Measurements from ENCODE around the gene FEM1C.

DNA sequence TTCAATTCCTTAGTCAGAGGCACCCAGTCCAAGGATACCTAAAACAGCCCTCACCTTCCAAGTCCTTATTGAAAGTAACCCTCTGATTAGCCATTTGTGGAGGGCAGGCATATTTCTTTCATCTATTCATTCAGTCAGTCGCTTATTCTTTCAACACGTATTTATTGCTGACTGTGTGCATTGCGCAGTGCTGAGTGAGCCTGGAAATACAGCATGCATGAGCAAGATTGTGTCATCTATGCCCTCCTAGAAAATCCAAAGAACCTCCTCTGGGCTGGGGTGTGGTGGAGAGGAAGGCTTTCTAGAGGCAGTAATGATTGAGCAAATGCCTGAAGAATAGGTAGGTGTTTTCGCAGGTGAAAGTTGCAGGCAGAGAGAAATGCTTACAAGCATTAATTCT is 8.5 kb upstream of the FEM1C start:
- TF ChIP-seq, protein P1, sequence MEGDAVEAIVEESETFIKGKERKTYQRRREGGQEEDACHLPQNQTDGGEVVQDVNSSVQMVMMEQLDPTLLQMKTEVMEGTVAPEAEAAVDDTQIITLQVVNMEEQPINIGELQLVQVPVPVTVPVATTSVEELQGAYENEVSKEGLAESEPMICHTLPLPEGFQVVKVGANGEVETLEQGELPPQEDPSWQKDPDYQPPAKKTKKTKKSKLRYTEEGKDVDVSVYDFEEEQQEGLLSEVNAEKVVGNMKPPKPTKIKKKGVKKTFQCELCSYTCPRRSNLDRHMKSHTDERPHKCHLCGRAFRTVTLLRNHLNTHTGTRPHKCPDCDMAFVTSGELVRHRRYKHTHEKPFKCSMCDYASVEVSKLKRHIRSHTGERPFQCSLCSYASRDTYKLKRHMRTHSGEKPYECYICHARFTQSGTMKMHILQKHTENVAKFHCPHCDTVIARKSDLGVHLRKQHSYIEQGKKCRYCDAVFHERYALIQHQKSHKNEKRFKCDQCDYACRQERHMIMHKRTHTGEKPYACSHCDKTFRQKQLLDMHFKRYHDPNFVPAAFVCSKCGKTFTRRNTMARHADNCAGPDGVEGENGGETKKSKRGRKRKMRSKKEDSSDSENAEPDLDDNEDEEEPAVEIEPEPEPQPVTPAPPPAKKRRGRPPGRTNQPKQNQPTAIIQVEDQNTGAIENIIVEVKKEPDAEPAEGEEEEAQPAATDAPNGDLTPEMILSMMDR (IDR thresholded peaks at IDR 0.05) = no peak
- no peak for TF ChIP-seq POLR2AphosphoS5 (IDR thresholded peaks at IDR 0.05; ENCODE audit: low read depth, low read length)
- TF ChIP-seq, protein P2, sequence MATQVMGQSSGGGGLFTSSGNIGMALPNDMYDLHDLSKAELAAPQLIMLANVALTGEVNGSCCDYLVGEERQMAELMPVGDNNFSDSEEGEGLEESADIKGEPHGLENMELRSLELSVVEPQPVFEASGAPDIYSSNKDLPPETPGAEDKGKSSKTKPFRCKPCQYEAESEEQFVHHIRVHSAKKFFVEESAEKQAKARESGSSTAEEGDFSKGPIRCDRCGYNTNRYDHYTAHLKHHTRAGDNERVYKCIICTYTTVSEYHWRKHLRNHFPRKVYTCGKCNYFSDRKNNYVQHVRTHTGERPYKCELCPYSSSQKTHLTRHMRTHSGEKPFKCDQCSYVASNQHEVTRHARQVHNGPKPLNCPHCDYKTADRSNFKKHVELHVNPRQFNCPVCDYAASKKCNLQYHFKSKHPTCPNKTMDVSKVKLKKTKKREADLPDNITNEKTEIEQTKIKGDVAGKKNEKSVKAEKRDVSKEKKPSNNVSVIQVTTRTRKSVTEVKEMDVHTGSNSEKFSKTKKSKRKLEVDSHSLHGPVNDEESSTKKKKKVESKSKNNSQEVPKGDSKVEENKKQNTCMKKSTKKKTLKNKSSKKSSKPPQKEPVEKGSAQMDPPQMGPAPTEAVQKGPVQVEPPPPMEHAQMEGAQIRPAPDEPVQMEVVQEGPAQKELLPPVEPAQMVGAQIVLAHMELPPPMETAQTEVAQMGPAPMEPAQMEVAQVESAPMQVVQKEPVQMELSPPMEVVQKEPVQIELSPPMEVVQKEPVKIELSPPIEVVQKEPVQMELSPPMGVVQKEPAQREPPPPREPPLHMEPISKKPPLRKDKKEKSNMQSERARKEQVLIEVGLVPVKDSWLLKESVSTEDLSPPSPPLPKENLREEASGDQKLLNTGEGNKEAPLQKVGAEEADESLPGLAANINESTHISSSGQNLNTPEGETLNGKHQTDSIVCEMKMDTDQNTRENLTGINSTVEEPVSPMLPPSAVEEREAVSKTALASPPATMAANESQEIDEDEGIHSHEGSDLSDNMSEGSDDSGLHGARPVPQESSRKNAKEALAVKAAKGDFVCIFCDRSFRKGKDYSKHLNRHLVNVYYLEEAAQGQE (IDR thresholded peaks at IDR 0.05; ENCODE audit: insufficient read depth in 1 of 2, low read depth in 2 of 2, low read length in 1 of 2) = no peak

Measured in Panc1 (cell line).